Measurements from ENCODE around the gene MRPL11.

Gene MRPL11

DNA sequence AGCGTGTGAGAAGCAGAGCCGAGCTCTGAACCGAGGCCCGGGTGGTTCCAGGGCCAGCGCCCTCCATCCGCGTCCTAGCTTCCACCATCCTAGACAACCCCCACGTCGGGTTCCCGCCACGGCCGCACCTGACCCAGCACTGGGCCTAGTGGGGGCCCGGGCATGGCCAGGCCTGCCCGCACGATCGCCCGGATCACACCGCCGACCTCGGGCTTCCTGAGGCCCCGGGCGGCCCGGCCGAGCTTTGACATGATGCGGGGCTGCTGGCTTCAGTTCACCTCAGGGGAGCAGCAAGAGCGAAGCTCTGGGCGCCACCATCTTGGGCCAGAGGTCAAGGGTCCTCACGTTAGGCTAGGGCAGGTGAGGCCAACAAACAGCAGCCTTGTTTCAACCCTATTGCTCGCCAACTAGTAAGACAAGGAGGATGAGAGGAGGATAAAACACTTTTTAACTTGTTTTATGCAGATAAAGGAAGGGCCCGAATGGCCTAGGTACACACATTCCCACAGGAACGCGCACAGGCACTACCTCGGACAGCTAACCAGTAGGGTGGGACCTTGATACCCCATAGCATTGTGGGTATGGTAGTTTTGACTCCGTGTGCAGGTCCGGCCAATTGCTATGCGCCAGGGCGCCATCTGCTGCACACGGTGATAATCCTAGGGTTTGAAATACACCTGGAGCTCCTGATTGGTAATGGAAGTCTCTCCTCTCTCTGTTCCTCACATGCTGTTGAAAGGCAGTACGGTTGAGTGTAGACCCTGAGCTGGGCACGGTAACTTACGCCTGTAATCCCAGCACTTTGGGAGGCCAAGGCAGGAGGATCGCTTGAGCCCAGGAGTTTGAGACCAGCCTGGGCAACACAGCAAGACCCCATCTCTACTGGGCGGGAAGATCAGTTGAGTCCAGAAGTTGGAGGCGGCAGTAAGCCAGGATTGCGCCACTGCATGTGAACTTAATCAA is at the start of gene MRPL11:
Gene MRPL11, minus strand, starts transcription at position 345 of the 963 bp plus-strand sequence. Its CDS starts 94 bp downstream, at position 251.
- DNase-seq: peak; percentile 95

DNA sequence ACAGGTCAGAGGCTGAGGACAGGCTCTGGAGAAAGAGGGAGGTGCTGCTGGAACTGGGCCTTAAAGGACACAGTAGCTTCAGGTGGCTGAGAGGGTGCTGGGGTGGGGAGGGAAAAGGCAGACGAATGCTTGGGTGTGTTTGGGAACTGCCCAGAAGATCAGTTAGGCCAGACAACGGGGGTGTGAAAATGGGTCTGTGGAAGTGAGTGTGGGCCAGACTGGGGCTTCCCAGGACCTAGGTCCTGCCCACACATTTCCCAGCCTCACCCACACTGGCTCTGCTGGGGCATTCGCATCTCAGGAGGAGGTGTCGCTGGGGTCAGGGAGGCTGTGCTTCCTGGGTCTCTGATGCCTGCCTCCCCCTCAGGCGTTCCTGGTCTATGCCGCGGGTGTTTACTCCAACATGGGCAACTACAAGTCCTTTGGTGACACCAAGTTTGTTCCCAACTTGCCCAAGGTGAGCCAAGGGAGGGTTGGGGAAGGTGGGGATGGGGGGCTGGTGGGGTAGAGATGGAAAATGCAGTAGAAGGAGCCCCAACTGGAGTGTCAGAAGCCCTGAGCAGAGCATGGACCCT is 46.2 kb upstream of the MRPL11 start:
- DNase-seq: no peak

DNA sequence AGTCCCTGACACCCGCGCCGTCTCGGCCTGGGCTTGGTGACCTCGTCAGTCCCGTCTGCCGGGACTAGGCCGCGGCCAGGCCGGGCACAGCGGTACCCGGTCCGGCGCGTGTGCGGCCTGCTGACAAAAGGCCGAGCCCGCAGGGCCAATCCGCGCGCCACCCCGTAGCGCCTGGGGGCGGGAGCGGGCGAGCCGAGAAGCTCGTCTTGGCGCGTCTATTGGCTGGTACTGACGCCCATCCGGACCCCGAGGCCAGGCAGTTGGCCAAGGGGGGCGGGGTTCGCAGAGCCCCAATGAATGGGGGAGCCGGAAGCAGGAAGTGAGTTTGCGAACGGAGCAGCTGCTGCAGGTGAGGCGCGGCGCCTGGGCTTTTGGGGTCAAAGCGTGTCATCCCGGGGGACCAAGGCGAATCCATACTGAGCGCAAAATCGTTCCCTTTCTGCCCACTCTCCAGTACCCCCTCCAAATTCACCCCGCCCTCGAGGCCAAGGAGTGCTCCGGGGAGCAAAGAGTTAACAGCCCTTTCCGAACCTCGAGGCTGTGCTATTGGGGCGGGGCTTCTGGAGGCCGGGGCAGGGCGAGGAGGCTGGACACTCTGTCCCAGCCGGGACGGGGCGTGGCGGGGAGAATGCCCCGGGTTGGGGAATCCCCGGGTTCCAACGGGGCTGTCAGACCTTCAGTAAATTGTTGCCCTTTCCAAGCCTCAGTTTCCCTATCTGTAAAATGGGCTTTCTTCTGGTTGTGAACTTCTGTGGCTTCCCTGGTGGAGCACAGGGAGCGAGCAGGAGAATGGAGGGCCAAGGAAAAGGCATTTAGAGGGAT is 41.7 kb upstream of the MRPL11 start, which contains the start of gene DPP3:
Gene DPP3, plus strand, starts transcription at position 318 of the 822 bp plus-strand sequence. CDS start 1,767 bp downstream, outside the sequence.
- peak; percentile 98 for DNase-seq

DNA sequence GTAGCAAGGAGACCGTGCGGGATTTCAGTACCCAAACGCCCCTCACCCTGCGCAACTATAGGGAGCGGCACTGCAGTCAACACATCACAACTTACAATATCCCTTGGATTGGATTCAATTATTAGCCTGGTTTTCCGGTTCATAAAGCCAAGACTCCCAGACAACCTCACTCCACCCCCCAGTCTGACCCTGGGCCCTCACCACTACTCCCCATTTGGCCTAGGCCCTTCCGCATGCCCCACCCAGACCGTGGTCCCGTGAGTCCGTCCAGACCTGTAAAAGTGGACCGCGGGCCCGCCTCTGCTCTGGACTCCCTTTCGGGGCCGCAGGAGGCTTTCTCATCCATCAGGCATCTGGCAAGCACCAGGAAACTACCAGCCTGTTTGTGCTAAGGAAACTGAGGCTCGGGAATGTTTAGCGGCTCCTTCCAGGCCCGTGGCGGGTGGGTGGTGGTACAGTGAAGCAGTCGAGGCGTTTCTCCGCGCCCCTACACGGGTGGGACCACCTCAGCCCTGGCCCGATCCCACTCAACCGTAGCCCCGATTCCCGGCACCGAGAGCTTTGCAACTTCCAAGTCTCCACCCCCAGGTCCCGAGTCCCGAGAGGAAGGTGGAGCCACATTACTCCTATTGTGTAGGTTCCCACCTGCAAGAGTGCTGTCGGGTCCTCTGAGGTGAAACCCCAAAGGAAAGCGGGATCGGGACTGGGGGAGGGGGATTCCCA is 40.9 kb upstream of the MRPL11 start:
- peak; percentile 89 for DNase-seq

DNA sequence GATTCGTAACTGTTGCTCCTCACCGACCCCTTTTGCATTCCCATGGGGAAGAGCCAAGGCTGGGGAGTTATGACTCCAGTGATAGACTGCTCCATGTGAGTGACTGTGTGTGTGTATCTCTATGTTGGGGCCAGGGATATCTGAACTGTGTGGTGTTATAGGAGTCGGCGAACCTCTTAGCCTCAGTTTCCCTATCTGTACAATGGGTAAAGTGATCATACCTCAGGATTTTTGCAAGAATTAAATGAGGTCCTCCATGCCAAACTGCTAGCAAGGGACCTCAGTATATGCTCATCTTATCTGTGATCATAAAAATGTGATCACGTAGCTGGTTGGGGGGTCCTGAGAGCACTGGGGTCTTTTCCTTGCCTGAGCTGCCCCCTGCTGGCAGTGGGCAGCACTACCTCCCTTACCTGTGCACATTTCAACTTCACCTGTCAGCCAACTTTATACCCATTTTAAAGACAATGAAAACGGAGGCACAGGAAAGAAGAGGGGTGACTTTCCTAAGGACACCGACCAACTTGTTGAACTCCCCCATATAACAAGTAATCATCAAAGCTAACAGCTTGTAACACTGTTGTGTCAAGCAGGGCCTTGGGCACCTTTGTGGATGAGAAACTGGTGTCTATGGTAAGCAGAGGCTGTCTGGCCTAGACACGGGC is 40.2 kb upstream of the MRPL11 start:
- peak; percentile 27 for DNase-seq

DNA sequence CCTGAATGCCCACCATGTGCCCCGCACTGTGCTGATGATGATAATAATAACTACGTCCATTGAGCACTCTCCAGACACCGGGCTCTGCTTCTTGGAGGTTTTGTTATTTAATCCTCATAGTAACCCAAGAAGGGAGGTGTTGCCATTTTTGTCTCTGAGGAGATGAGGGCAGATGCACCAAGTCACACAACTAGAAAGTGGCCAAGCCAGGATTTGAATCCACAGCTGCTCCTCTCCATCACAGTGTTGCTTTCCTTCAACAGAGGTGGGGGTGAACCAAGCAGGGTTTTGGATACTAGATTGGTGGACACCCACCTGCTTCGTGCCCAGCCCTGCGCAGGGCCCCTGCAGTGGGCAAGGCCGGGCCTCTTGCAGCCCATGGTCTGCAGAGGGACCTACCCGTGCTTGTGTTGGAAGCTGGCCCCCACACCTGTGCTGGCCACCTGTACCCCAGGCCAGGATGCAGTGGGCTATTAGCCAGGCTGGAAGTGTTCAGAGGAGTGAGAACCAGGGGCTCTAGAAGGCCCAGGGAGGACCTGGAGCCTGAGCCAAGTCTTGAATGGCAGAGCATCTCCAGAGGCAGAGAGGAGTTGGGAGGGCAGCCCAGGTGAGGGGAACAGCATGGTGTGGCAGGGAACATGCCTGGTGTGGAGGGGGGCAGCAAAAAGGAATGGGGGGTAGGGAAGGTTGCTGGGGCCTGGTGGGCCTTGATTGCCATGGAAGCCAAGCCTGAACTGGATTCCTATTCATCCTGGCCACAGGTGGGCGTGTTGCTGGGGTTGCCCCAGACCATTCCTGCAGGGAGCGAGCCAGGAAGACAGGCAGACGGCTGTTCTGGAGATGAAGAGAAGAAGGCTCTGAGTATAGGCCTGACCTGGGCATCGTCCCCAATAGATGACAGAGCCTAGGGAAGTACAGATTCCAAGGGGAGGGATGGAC is 38.9 kb upstream of the MRPL11 start:
- DNase-seq: no peak

DNA sequence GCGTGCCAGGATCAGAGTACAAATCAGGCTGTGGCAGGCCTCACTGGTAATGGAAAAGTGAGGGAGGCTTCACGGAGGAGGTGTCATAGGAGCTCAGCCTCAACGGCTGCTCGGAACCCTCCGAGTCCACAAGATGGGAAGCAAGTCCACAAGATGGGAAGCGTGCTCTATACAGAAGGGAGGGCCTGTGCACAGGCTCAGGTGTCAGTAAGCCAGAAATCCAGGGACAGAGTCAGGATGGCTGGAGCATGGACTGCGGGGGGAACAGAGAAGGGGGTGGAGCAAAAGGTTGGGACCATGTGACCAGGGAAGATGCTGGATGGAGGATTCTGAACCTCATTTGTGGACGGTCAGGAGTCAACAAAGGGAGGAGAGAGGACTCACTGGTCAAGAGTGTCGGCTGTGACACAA is 38.2 kb upstream of the MRPL11 start:
- no peak for DNase-seq

DNA sequence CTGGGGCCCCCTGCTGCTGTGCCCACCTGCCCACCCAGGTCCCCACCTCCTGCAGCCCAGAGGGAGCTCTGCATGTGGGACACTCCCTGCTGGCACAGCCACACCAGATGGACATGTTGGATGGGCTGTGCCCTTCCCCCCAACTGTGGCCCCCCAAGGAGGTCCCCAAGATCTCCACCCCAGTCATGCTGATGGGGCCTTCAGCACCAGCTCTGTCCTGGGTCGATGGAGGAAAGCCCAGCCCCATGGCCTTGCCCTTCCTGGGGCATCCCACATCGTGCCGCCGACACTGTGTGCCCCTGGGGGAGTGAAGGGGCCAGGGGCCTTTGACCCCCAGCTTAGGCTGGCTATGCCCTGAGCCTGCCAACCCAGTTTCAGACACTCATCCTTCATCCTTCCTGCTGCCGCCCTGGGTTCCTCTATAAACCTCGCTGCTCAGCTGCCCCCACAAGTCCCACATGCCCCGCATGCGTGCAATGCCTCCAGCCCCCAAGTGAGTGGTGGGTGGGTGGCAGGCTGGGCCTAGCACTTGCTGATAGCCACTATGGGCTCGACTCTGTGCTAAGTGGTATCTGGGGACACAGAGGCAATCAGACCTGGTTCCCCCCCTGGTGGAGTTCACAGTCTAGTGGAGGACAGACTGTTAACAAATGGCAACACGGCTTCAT is 37.7 kb upstream of the MRPL11 start:
- DNase-seq: no peak

DNA sequence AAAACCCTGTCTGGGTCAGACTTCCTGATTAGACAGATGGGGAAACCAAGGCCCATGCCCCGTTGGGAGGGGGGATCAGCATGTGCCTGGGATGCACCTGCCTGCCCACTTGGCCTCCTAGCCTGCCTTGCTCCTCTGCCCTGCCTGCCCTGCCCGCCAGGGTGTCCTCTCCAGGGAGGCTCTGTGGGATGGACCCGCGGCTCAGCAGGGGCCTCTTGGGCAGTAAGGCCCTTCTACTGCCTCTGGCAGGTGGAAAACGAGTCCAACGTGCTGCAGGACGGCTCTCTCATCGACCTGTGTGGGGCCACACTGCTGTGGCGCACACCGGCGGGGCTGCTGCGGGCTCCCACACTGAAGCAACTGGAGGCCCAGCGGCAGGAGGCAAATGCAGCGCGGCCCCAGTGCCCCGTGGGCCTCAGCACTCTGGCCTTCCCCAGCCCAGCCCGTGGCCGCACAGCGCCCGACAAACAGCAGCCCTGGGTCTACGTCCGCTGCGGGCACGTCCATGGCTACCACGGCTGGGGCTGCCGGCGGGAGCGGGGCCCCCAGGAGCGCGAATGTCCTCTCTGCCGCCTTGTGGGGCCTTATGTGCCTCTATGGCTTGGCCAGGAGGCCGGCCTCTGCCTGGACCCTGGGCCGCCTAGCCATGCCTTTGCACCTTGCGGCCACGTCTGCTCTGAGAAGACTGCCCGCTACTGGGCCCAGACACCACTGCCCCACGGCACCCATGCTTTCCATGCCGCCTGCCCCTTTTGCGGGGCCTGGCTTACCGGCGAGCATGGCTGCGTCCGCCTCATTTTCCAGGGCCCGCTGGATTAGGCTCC is 36.9 kb upstream of the MRPL11 start:
- DNase-seq: peak; percentile 15

DNA sequence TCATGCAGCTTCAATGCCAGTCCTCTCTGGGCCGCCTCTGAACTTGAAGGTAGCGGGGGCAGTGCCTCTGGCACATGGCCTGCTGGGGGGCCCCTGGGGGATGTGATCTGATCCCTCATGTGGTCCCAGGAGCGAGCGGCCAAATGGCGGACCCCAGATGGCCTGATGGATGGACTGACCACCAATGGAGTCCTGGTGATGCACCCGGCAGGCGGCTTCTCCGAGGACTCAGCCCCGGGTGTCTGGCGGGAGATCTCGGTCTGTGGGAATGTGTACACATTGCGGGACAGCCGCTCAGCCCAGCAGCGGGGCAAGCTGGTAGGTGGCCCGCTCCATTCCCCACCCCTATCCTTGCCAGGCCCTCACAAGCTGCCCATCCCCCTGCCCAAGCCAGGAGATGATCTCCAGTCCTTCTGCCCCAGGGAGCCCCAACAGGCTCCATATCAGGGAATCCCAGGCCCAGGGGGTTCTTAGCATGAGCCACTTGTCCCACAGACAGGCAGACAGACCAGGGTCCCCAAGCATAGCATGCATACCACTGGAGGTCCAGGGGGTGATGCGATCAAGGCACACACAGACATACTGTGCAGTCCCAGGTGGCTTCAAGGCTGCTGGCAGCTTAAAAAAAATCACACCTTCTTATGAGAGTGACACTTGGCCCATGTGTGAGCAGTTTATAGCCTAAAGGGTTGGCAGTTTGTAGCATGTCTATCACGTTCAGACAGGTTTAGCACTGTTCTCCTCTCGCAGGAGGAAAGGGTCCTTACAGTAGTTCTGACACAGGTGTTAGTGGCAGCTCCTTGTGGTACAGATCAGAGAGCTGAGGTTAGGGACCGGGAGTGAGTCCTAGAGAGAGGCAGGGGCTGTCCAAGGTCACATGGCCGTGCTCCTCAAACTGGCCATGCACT is 35.2 kb upstream of the MRPL11 start:
- DNase-seq: no peak

DNA sequence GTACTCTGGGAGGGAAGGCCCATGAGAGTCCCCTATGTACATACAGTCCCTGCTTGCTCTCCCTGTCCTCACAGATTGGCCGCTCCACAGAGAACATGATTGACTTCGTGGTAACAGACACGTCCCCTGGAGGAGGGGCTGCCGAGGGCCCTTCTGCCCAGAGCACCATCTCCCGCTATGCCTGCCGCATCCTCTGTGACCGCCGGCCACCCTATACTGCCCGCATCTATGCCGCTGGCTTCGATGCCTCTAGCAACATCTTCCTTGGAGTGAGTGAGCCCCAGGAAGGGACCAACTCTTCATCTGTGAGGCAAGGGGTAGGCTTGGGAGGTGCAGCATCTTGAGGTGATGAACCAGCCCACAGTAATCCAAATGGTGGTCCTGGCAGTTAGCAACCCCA is 34.5 kb upstream of the MRPL11 start:
- no peak for DNase-seq

DNA sequence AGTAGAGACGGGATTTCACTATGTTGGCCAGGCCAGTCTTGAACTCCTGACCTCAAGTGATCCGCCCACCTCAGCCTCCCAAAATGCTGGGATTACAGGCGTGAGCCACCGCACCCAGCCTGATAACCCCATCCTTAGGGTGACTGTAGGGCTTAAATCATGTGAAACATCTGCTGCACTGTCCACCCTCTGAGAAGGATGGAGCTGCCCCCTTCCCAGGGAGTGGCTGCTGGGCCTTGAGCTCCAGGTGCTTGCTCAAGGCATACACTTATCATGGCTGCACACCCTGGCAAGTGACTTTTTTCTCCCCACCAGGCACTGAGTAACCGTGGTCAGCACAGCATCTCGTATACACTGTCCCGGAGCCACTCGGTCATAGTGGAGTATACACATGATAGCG is 33.4 kb upstream of the MRPL11 start:
- no peak for DNase-seq

DNA sequence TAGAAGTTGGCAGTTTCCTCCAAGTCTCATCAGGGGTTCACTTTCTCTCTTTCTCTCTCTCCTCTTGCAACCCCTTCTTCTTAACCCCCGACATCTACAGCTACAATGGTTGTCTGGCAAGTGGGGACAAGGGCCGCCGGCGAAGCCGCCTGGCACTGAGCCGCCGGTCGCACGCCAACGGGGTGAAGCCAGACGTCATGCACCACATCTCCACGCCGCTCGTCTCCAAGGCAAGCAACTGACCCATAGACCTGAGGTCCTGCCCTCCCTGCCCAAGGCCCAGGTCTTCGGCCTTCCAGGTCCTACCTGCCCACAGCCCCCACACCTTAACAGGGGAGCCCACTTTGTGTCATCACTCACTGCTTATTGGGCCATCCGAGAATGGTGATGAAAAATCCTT is 32.5 kb upstream of the MRPL11 start:
- no peak for DNase-seq

DNA sequence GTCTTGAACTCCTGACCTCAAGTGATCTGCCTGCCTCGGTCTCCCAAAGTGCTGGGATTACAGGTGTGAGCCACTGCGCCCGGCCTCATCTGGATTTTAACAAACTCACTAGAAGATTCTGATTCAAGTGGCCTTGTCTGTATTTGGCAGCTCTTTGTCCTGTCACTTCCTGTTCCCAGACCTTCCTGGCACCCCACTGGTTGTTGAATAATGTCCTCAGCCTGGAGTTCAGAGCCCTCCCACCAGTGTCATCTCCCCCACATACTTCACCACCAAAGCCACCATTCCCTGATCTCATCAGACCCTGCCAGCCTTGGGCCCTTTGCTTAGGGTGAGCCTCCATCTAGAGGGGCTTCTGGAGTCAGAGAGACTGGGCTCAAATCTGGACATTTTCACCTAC is 31.4 kb upstream of the MRPL11 start:
- no peak for DNase-seq

DNA sequence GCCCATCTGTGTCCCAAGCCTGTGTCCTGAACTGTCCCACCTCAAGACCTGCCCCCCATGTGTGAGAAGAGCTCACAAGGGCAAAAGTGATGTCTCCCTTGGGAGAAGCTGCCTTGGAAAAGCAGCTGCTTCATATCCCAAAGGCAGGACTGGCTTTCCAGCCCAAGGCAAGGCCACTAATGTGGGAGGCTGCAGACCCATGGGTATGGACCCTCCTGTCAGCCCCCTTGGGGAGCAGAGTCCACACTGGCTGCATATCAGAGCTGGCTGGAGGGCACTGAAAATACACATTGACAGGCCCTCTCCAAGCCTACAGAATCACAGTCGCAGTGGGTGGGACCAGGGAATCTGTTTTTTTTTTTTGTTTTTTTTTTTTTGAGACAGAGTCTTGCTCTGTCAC is 30.8 kb upstream of the MRPL11 start:
- no peak for DNase-seq

DNA sequence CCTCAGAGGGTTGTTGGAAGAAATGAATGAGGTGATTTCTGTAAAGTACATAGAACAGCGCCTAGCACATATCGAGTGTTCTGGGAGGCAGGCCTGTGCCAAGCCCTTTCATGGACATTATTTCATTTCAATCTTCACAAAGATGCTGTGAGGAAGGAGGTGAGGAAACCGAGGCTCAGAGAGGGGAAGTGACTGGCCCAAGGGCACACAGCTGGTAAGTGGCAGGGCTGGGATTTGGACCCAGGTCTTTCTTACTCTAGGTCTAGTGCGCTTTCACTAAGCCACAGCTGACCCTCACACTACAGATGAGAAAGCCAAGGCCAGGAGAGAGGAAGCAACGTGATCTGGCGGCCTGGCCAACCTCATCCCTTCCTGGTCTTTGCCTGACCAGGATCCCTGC is 30.0 kb upstream of the MRPL11 start:
- DNase-seq: no peak

DNA sequence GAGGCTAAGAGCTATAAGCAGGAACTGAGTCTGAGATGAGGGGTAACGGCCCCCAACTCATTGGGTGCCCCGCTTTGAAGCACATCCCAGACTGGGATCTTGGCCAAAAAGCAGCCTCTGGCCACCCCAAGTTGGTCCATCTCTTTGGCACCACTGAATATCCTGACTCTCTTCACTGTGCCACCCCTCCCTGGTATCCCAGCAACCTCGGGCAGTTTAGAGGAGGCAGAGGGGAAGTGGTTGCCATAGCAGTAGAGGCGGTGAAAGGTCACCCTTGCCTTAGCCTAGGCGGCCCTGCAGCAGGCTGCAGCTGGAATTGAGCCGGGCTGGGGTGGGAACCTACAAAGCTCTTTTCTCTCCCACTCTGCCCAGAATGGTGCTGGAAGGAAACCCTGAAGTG is 29.1 kb upstream of the MRPL11 start:
- DNase-seq: peak; percentile 45

DNA sequence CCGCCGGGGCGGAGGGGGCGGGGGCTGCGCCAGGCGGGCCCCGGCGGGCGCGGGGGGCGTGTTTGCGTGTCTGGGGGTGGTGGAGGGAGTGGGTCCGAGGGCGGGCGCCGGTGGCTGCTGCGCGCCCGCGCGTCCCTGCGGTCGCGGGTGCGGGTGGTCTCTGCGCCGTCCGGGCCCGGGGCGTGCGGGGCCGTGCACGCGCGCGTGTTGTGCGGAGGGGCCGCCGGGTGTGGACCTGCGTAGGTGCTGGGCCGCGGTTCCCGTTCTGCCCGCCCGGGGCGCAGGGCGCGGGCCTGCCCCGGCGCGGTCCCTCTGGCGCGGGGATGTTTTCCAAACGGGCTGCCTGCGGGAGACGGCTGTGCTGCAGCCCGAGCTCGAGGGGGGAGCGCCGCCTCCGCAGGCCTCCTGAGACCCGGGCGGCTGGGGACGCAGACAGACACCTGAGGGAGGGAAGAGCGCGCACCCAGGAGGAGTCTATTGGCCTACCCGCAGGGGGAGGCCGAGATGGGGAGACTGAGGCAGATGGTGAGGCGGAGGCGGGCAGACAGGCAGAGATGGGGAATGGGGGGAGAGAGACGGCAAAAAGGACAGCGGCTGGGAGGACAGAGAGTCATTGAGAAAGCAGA is 28.5 kb upstream of the MRPL11 start:
- DNase-seq: peak; percentile 46

Data from NCI-H146 (cell line).